ENCODE results near the gene PLD1.

The PLD1 gene

DNA sequence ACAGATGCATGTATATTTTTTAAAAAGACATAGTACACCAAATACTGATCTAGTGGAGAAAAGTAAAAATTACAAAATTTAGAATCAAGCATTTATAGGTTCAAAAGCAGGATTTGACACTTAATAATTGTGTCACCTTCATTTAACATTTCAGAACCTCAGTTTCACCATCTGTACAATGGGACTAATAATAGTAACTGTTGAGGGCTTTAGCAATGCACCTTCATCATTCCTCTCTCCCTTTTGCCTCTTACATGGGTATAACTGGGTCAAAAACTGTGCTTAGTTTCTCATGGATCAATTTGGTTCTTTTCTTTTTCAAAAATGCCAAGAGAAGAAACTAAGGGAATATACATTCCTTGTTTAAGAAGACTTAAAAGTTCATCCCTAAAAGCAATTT is 27.4 kb upstream of the PLD1 start:
- H3K36me3 ChIP-seq (ENCODE audit: control insufficient read depth, low read length), result no peaks in the 10 kb centered on the region
- no peaks in the 10 kb centered on the region for H3K9me2 ChIP-seq (replicated peaks; ENCODE audit: control insufficient read depth, low read length)
- no peak for TF ChIP-seq EZH2phosphoT487 (IDR thresholded peaks at IDR 0.05; ENCODE audit: borderline replicate concordance, low read length)
- TF ChIP-seq, protein P1, sequence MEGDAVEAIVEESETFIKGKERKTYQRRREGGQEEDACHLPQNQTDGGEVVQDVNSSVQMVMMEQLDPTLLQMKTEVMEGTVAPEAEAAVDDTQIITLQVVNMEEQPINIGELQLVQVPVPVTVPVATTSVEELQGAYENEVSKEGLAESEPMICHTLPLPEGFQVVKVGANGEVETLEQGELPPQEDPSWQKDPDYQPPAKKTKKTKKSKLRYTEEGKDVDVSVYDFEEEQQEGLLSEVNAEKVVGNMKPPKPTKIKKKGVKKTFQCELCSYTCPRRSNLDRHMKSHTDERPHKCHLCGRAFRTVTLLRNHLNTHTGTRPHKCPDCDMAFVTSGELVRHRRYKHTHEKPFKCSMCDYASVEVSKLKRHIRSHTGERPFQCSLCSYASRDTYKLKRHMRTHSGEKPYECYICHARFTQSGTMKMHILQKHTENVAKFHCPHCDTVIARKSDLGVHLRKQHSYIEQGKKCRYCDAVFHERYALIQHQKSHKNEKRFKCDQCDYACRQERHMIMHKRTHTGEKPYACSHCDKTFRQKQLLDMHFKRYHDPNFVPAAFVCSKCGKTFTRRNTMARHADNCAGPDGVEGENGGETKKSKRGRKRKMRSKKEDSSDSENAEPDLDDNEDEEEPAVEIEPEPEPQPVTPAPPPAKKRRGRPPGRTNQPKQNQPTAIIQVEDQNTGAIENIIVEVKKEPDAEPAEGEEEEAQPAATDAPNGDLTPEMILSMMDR (IDR thresholded peaks at IDR 0.05; ENCODE audit: low read depth, low read length, poor library complexity, severe bottlenecking), result no peak
- H4K20me1 ChIP-seq (ENCODE audit: control insufficient read depth, insufficient read depth, low read depth, low read length), result no peaks in the 10 kb centered on the region
- H3K4me2 ChIP-seq (ENCODE audit: low read length), result no peak overlapping the region
- H3K9me3 ChIP-seq (ENCODE audit: control insufficient read depth, insufficient read depth, low read length), result no peaks in the 10 kb centered on the region
- H3K79me2 ChIP-seq (ENCODE audit: control insufficient read depth, low read length), result no peaks in the 10 kb centered on the region
- H3K27me3 ChIP-seq (ENCODE audit: control insufficient read depth, low read length), result no peaks in the 10 kb centered on the region
- no peaks in the 10 kb centered on the region for H3F3A ChIP-seq (ENCODE audit: control insufficient read depth, insufficient read depth)
- H3K27ac ChIP-seq (ENCODE audit: low read depth, low read length), result no peak overlapping the region
- no peaks in the 10 kb centered on the region for H3K4me1 ChIP-seq (ENCODE audit: control insufficient read depth, low read length)
- H3K4me3 ChIP-seq (ENCODE audit: low read length), result no peak overlapping the region

DNA sequence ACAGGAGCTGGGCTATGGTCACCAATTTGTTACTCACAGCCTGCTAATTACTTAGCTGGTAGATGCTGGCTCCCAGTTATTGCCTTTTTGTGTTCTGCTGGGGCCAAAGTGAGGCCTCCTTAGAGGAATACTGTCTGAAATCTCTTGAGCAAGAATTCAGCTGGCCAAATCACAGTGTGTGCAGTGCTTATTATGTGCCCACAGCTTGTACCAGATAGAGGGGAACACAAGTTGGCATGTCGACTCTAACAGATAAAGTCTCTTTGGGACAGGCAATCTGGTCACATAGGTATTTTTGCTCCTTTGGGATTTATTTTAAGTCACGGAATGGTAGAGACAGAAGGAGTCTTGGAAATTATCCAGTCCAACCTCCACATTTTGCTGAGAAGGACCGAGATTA is 26.6 kb upstream of the PLD1 start:
- no peaks in the 10 kb centered on the region for H3K79me2 ChIP-seq (ENCODE audit: control insufficient read depth, low read length)
- H4K20me1 ChIP-seq (ENCODE audit: control insufficient read depth, insufficient read depth, low read depth, low read length), result no peaks in the 10 kb centered on the region
- no peaks in the 10 kb centered on the region for H3K4me1 ChIP-seq (ENCODE audit: control insufficient read depth, low read length)
- no peaks in the 10 kb centered on the region for H3F3A ChIP-seq (ENCODE audit: control insufficient read depth, insufficient read depth)
- no peaks in the 10 kb centered on the region for H3K9me3 ChIP-seq (ENCODE audit: control insufficient read depth, insufficient read depth, low read length)
- H3K27me3 ChIP-seq (ENCODE audit: control insufficient read depth, low read length), result no peaks in the 10 kb centered on the region
- TF ChIP-seq, protein P1 (IDR thresholded peaks at IDR 0.05; ENCODE audit: low read depth, low read length, poor library complexity, severe bottlenecking), result no peak
- no peak for TF ChIP-seq EZH2phosphoT487 (IDR thresholded peaks at IDR 0.05; ENCODE audit: borderline replicate concordance, low read length)
- no peaks in the 10 kb centered on the region for H3K9me2 ChIP-seq (replicated peaks; ENCODE audit: control insufficient read depth, low read length)
- H3K4me3 ChIP-seq (ENCODE audit: low read length), result no peak overlapping the region
- H3K36me3 ChIP-seq (ENCODE audit: control insufficient read depth, low read length), result no peaks in the 10 kb centered on the region
- no peak overlapping the region for H3K4me2 ChIP-seq (ENCODE audit: low read length)
- H3K27ac ChIP-seq (ENCODE audit: low read depth, low read length), result no peak overlapping the region

DNA sequence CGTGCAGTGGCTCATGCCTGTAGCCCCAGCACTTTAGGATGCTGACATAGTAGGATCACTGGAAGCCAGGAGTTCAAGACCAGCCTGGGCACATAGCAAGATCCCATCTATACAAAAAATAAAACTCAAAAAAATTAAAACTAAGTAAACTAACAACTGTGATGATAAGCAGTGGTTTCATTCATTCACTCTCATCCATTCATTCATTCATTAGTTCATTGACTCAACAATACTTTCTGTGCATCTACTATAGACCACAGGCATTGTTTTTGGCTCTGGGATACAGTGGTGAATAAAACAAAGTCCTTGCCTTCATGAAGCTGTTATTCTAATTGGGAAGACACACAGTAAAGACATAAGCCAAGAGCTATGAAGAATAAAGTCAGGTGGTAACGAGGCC is 25.3 kb upstream of the PLD1 start:
- H3K9me3 ChIP-seq (ENCODE audit: control insufficient read depth, insufficient read depth, low read length), result no peaks in the 10 kb centered on the region
- H3F3A ChIP-seq (ENCODE audit: control insufficient read depth, insufficient read depth), result no peaks in the 10 kb centered on the region
- TF ChIP-seq, protein P1 (IDR thresholded peaks at IDR 0.05; ENCODE audit: low read depth, low read length, poor library complexity, severe bottlenecking), result no peak
- TF ChIP-seq EZH2phosphoT487 (IDR thresholded peaks at IDR 0.05; ENCODE audit: borderline replicate concordance, low read length), result no peak
- no peaks in the 10 kb centered on the region for H3K4me1 ChIP-seq (ENCODE audit: control insufficient read depth, low read length)
- H3K36me3 ChIP-seq (ENCODE audit: control insufficient read depth, low read length), result no peaks in the 10 kb centered on the region
- H3K27me3 ChIP-seq (ENCODE audit: control insufficient read depth, low read length), result no peaks in the 10 kb centered on the region
- H3K4me3 ChIP-seq (ENCODE audit: low read length), result no peak overlapping the region
- no peak overlapping the region for H3K27ac ChIP-seq (ENCODE audit: low read depth, low read length)
- no peaks in the 10 kb centered on the region for H3K9me2 ChIP-seq (replicated peaks; ENCODE audit: control insufficient read depth, low read length)
- no peaks in the 10 kb centered on the region for H4K20me1 ChIP-seq (ENCODE audit: control insufficient read depth, insufficient read depth, low read depth, low read length)
- H3K4me2 ChIP-seq (ENCODE audit: low read length), result no peak overlapping the region
- no peaks in the 10 kb centered on the region for H3K79me2 ChIP-seq (ENCODE audit: control insufficient read depth, low read length)

DNA sequence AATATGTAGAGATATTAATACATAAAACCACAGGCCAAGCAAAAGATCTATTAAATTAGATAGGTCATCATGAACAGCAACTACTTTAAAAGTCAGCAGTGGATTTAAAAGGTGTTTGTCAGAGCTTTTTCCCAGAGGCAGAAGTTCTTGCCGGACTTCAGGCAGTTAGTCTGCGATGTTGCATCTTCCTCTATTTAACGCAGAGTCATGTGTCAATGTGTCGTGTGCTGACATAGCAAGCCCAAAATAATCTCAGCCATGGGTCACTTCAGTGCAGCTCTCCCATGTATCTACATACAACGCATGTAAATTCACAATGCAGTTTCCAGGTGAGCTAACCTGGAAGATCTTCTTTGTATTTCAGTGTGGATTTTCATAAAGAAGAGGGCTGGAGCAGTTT is 24.8 kb upstream of the PLD1 start:
- H3K79me2 ChIP-seq (ENCODE audit: control insufficient read depth, low read length), result no peaks in the 10 kb centered on the region

More for the DNA sequence above, 24.8 kb upstream of the PLD1 start:
- TF ChIP-seq EZH2phosphoT487 (IDR thresholded peaks at IDR 0.05; ENCODE audit: borderline replicate concordance, low read length), result no peak
- TF ChIP-seq, protein P1 (IDR thresholded peaks at IDR 0.05; ENCODE audit: low read depth, low read length, poor library complexity, severe bottlenecking), result no peak
- Histone ChIP-seq H3K4me2 (ENCODE audit: low read length) (no peak overlapping the region), H3K9me2 (replicated peaks; ENCODE audit: control insufficient read depth, low read length) (no peaks in the 10 kb centered on the region), H3F3A (ENCODE audit: control insufficient read depth, insufficient read depth) (no peaks in the 10 kb centered on the region), H3K9me3 (ENCODE audit: control insufficient read depth, insufficient read depth, low read length) (no peaks in the 10 kb centered on the region), H4K20me1 (ENCODE audit: control insufficient read depth, insufficient read depth, low read depth, low read length) (no peaks in the 10 kb centered on the region), H3K36me3 (ENCODE audit: control insufficient read depth, low read length) (no peaks in the 10 kb centered on the region), H3K27ac (ENCODE audit: low read depth, low read length) (no peak overlapping the region), H3K4me1 (ENCODE audit: control insufficient read depth, low read length) (no peaks in the 10 kb centered on the region), H3K4me3 (ENCODE audit: low read length) (no peak overlapping the region), H3K27me3 (ENCODE audit: control insufficient read depth, low read length) (no peaks in the 10 kb centered on the region)
